NCI-H1105 treated with DMSO at 0.1 percent for 48 hours (cell line): ENCODE measurements around the gene ZNF682.
"Not testable (repeated sequence)": the region's sequence is repeated elsewhere in the genome, so short reads cannot be mapped to it uniquely, and the experiment has no call there.

ENCODE experiments used
- DNase-seq: peaks from one replicate; lab custom pipeline; 2025; lab: John Stamatoyannopoulos, UW

Gene ZNF682

DNA sequence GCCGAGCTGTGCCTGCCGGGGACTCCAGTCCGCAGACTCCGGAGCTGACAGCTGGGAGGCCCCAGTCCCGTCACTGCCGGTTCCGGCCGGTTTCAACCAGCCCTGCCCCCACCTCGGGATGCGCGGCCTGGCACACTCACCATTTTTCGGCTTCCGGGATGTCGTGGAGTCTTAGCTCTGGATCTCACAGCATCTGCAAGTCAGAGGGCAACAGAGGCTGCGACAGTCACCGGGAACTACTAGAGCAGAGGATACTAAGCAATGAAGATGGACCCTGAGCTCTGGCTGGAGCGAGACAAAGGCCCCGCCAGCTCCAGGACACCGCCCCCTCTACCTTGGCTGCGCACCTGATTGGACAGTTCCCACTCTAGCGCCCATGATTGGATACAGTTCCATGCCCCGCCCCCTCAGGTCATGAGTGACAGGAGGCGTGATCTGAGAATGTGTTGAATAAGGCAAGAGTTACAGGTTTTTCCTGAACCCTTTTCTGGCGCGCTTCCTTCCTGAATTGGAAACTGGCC, at the start of gene ZNF682:
ZNF682 (minus strand) TSS at position 303 of the 521 bp plus-strand sequence; CDS start at position 143, 160 bp downstream.
- DNase-seq = peak; percentile 93

DNA sequence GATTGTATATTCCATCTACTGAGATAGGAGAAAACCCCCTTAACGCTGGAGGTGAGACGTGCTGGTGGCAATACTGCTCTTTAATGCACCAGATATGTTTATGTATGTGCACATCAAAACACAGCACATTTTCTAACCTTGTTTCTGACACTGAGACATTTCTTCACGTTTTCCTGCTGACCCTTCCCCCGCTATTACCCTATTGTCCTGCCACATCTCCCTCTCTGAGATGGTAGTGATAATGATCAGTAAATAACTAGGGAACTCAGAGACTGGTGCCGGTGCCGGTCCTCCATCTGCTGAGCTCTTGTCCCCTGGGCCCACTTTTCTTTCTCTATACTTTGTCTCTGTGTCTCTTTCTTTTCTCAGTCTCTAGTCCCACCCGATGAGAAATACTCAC, 43.6 kb upstream of the ZNF682 start:
- DNase-seq = not testable (repeated sequence)

DNA sequence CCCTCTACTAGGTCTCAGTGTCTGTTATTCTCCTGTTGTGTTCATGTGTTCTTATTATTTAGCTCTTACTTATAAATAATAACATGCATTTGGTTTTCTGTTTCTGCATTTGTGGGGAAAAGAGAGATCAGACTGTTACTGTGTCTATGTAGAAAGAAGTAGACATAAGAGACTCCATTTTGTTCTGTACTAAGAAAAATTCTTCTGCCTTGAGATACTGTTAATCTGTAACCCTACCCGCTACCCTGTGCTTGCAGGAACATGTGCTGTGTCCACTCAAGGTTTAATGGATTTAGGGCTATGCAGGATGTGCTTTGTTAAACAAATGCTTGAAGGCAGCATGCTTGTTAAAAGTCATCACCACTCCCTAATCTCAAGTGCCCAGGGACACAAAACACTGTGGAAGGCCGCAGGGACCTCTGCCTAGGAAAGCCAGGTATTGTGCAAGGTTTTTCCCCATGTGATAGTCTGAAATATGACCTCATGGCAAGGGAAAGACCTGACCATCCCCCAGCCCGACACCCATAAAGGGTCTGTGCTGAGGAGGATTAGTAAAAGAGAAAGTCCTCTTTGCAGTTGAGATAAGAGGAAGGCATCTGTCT, 43.0 kb upstream of the ZNF682 start:
- DNase-seq = not testable (repeated sequence)

DNA sequence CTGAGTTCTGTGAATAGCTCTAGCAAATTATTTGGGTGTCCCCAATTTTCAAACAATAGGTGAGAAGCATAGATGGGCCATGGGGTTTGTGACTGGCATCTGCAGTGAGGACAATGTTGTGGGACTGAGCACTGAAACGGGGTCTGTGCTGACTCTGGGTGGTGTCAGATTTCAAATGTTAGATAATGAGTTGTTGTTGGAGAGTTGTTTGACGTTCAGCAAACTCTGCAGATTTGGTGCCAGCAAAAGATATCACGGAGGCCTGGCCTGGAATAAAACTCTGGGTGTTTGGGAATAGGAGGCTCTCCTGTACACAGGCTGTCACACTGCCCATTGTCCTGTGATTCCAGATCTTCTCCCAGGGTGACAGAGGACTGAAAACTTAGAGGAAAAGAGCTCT, 41.4 kb upstream of the ZNF682 start:
- DNase-seq = no peak

DNA sequence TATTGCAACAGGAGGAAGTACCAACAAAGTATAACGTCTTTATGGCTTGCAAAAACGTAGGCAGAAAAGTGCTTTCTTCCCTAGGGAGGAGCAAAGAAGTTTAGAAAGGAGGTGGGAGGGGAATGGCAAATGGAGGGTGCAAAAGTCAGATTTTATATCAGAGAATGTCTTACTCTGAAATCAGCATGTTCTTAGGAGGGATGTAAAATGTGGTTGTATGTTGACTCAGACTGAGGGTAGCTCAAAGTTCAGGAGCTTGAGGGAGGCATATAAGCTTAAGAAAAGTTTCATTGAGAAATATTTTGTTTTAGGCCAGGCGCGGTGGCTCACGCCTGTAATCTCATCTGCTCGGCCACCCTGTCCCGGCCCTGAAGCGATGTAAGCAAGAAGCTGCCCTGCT, 40.2 kb upstream of the ZNF682 start:
- no peak for DNase-seq

DNA sequence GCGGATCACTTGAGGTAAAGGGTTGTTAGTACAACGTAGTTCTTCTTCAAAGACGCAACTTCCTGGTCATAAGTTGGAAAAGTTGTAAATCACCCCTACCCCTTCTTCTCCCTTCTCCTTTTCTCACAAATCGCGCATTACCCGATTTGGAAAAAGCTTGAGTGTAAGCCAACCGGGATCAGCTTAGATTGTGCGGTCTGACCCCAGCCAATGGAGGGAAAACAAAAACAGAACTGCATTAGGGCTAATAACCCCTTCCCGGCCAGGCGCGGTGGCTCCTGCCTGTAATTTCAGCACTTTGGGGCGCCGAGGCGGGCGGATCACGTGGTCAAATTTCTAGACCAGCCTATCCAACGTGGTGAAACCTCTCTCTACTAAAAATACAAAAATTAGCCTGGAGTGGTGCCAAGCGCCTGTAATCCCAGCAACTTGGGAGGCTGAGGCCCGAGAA, 39.3 kb upstream of the ZNF682 start:
- peak; percentile 84 for DNase-seq

DNA sequence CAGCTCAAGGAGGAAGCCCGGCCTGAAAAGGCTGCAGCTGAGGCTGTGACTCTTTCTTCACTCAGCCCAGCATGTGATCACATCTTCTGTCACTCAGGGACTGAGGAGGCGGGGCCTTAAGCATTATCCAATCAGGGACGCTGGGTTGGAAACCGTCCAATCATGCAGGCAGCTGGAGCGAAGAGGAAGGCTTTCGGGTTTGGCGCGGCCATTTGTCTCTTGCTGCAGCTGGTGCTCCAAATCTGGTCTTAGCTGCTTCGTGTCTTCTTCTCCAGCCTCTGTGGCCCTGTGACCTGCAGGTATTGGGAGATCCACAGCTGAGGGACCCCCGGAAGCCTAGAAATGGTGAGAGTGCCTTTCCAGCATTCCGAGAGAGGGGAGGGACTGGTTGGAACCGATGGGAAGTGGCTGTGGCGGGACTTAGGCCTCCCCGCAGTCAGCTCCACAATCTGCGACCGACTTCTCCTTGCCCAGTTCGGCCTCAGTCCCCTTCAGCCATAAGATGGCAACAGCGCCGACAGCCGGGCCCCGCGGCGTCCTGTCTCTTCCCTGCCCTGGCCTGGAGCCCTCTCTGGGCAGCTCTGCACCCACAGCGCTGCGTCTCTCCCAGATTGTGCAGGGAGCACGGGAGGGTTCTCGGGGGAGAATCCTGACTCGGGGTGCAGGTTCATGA, 38.6 kb upstream of the ZNF682 start, which contains the start of gene ZNF90:
ZNF90 (plus strand) TSS at position 210 of the 673 bp plus-strand sequence; CDS start at position 343, 133 bp downstream.
- peak; percentile 97 for DNase-seq

DNA sequence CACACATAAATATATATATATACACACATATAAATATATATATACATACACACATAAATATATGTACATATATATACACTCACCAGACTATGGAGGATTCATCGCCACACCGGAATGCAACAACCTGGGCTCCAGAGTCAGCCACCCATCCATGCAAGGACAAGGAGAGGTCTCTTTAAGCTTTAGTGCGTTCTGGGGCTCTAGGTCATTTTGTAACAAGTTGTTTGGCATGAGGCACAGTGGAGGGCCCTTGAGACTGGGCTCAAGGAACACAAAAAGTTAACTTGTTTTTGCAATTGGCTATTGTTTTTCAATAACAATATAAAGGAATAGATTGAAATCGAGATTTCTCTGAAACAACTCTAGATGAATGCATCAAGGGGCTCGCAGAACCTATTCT, 33.6 kb upstream of the ZNF682 start:
- no peak for DNase-seq

DNA sequence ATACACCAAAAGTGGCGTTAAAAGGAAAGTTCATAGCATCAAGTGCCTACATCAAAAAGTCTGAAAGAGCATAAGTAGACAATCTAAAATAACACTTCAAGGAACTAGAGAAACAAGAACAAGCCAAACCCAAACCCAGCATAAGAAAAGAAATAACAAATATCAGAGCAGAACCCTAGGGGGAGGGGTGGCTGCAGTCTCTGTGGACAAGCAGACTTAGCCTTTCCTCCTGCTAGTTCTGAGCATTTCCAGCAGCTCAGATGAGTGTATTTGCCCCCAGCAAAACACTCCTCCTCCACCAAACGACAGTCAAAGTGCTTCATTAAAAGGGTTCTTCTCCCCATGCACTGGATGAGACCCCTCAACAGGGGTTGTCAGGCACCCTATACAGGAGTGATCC, 31.4 kb upstream of the ZNF682 start:
- DNase-seq = no peak

DNA sequence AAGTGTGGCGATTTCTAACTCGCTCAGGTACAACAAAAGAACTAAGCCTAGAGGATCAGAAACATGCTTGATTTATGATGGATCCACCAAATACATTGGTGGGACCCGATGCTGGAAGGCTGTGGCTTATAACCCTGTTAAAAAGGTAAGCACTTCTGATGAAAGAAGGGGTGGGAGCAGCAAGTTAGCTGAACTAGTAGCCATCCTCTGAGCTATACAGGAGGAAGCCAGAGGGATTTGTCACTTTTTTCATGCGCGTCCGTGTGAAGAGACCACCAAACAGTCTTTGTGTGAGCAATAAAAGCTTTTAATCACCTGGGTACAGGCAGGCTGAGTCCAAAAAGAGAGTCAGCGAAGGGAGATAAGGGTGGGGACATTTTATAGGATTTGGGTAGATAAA, 29.3 kb upstream of the ZNF682 start:
- DNase-seq = not testable (repeated sequence)

DNA sequence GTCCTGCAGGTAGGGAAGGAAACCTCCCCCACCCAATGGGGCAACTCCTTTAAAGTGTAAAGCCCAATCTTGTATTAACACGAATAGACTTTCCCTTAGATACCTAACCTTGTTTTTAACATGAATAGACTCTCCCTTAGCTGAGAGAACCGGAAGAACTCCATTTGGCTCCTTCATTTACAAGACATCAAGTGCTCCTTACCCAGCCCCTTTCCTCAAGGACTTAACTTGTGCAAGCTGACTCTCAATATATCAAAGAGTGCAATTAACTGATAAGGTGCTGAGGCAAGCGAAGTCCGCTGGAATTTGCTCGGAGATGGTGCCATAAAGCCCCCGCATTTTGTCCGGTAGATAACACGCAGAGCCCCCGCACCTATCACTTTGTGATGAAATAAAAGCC, 28.6 kb upstream of the ZNF682 start:
- DNase-seq = no peak

DNA sequence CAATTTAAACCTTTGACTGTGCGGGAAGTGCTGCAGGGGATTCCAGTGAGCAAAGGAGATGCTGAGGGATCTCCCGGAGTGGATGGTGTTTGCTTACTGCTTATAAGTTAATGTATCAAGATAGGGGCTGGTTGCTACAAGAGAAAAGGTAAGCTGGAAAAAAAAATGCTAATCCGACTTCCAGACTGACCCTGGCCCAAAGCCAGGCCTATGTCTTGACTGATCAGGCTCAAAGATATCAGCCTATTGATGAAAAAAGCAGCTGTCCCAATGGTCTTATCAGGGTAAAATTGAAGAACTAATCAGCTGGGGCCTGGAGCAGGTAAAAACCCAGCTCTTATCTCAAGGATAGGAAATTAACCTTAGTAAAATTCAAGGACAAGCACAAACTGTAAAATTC, 27.6 kb upstream of the ZNF682 start:
- no peak for DNase-seq

DNA sequence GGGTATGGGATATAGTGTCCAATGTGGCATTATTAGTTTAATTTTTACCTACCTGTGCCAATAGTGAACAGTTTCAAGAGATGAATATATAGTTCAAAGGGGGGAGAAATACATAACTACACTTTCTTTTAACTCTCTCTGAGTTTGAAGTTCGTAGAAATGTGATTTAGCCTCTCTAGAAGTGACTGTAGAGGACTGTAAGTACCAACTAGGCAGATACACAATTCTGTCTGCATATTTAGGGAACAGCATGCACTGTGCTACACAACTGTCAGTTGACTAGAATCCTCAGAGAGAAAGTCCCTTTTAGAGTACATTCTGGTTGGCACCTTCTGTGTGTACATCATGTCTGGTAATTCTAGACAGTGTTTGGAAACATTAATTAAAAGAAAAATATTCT, 21.0 kb upstream of the ZNF682 start:
- DNase-seq = no peak

DNA sequence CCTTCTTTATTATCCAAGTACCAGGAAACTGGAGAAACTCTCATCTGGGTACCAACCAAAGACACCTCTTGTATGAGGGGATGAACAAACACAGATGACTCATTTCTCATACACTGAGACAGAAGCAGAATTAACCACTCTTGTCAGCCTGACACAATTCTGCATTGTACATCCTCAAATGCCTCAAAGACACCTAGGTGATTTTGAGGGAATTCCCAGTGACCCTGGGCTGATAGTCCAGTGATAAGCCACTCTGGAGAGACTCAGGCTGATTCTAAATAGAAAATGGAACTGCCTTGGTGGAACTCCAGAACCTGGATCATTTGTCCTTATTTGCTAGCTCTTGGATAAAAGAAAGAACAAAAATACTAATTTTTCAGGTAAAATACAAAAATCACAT, 19.4 kb upstream of the ZNF682 start:
- DNase-seq = not testable (repeated sequence)

DNA sequence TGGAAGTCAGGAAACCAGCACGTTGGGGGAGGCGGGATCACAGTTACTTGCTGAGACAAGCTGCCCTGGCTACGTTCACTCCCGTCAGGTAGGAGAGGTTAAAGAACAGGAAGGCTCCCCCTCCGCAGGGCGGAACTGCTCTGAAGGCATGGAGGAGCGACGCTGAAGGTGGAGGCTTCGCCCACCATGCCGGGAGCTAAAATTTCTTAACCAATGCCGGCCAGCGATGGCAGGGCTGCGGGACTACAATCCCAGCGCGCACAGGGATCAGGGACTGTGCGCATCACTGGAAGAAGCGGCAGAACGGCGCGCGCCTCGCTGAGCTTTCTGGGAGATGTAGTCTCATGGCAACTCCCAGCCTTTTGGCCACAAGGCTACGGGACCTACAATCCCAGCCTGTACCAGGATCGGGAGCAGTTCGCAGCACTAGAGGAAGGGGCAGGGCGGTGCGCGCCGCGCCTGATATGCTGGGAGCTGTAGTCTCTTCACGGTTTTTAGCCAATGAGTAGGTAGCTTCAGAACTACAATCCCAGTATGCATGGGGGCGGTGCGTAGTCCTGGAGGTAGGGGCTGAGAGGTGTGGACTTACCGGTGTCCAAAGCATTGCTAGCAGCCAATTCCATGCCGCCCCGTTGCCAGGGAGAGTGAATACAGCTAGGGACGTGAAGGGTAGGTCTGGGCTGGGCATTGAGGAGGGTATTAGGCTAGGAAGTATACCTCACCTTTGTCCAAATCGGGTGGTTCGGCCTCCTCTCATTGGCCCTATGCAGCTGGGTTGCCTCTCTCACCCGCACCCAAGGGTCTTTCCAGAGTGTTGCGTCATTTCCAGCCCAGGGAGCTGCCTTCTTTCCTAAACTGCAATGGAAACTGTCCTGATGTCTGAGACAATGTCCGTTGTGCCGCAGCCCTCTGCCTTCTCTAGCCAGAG, 12.8 kb upstream of the ZNF682 start:
- peak; percentile 99 for DNase-seq

DNA sequence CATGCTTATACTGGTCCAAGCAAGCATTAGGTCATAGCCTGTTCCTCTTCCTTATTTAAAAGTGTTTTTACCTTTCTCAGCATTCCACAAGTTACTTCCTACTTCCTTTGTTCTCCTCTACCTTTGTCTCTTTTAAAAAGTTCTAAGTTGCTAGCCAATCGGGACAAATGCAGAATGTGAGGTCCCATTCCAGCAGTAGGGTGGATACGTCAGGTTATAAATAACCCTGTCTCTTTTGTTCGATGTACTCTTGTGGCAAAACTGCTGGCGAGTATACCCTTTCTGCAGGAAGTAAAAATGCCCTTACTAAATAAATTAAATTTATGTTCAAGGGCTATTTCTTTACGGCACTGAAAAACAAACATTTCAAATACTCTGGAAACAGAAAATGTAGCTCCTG, 6.4 kb upstream of the ZNF682 start:
- DNase-seq = not testable (repeated sequence)

DNA sequence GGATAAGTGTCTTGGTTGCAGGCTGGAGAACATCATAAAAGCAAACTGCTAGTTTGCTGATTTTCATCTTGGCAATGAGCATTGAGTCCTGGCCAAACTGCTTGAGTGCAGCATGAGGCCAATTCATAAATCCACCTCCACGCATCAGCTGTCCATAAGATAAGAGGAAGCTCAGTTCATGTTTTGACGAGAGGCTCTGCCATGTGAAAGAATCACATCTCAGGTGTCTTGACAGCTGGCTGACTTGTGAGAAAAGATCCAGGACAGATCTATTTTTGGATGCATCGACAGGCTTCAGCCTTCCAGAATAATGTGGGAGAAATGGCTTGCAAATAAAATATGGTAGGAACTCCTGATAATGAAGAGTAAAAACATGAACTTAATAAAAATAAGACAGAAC, 5.4 kb upstream of the ZNF682 start:
- no peak for DNase-seq

DNA sequence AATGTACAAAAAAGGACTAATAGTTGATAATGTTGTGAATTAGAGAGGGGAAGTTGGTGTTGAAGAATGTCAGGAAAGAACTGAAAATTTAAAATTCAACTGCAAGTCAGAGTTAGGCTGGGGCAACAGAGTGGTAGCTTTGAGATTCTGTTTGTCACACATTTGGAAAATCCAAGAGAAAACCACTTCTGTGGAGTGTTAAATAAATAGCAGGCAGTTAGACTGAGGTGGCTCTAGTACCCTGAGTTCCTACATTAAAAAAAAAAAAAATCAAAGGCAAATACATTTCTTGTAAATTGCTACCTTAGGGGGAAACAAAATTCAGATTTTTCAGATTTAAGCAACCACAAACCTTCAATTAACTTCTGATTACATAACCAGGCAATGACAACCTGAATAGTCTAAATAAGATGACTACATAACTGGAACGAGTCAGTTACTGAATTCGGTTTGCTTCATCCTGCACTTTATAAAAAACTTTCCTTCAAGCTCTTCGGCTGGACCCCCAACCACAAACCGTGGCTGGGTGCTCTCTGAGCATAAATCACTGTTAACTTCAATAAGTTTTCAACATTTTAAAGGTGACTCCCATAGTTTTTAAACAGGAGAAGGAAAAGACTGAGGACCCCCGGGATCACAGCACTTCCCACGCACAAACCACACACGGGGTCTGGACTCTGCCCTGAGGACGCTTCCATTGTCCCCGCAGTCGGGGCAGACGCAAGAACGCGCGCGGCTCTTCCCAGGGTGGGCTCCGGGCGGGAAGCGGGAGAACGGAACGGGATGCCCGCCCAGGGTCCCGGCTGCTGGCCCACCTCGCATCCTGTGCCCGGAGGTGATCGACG, 725 bp downstream of the ZNF682 start:
- DNase-seq = peak; percentile 27

DNA sequence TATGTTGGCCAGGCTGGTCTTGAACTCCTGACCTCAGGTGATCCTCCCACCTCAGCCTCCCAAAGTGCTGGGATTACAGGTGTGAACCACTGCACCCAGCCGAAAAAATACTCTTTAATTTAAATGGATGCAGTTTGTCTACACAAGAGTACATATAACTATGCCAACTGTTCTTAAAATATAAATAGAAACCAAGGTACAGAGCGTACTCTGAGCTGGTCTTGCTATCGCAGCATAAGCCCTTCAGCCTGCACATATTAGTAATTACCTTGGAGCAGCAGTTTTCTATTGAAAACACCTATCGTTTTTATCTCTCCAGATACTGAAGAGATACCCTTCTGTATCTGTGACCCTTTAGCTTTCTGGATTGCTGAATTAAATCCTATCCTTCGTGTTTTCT, 3.4 kb downstream of the ZNF682 start:
- no peak for DNase-seq

DNA sequence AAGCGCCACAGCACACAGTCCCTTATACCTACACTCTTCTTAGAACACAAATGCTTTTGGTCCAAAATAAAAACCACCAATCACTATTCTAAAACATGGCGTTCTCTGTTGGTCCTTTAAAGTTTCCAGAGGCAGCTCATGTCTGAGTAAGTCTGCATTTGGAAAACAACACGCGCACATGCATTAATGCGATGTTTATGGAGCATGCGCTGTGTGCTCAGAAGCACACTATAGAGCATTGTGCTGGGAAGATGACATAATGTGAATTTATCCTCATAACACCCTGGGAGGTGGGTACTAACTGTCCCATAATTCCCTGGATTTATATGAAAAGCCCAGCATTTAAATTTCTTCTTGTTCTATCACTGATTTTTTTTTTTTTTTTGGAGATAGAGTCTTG, 10.7 kb downstream of the ZNF682 start:
- no peak for DNase-seq

DNA sequence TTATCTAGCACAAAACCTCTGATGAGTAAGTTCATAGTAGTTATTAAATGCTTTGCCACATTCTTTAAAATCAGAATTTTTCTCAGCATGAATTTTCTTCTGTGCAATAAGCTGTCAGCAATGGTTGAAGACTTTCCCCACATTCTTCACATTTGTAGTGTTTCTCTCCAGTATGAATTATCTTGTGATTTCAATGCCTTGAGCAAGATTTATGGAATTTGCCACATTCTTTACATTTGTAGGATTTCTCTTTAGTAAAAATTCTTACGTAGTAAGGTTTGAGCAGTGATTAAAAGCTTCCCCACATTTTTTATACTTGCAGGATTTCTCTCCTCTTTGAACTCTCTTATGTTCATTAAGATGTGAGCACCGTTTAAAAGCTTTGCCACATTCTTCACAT, 33.6 kb downstream of the ZNF682 start:
- no peak for DNase-seq
